Measurements from ENCODE around the gene FHIT.
"Not testable (repeated sequence)": the region's sequence is repeated elsewhere in the genome, so short reads cannot be mapped to it uniquely, and the experiment has no call there.

Gene FHIT

GRCh38 chr3:60552581-60552980 is 698.7 kb downstream of the FHIT start:
- no peak overlapping the region for H3K27ac ChIP-seq (ENCODE audit: low read length)
- no peaks in the 10 kb centered on the region for H3K9me3 ChIP-seq (ENCODE audit: control insufficient read depth in 1 of 2, low read length in 2 of 2)
- no peaks in the 10 kb centered on the region for H3K27me3 ChIP-seq (ENCODE audit: low read depth, low read length)
- H3K4me3 ChIP-seq (ENCODE audit: low read depth in 1 of 2, low read length in 2 of 2), result no peak overlapping the region
- no peaks in the 10 kb centered on the region for H3K4me1 ChIP-seq (ENCODE audit: control insufficient read depth in 1 of 2, insufficient read depth in 2 of 2, low read length in 2 of 2)
- H3K36me3 ChIP-seq (ENCODE audit: control insufficient read depth in 1 of 2, insufficient read depth in 2 of 2, low read length in 2 of 2), result no peaks in the 10 kb centered on the region

GRCh38 chr3:60551455-60552209 is 699.6 kb downstream of the FHIT start:
- Histone ChIP-seq H3K9me3 (ENCODE audit: control insufficient read depth in 1 of 2, low read length in 2 of 2) (no peaks in the 10 kb centered on the region), H3K4me1 (ENCODE audit: control insufficient read depth in 1 of 2, insufficient read depth in 2 of 2, low read length in 2 of 2) (no peaks in the 10 kb centered on the region), H3K36me3 (ENCODE audit: control insufficient read depth in 1 of 2, insufficient read depth in 2 of 2, low read length in 2 of 2) (no peaks in the 10 kb centered on the region), H3K4me3 (ENCODE audit: low read depth in 1 of 2, low read length in 2 of 2) (no peak overlapping the region), H3K27me3 (ENCODE audit: low read depth, low read length) (no peaks in the 10 kb centered on the region), H3K27ac (ENCODE audit: low read length) (no peak overlapping the region)

- no peak overlapping the region for H3K27ac ChIP-seq (ENCODE audit: low read length)
- no peaks in the 10 kb centered on the region for H3K36me3 ChIP-seq (ENCODE audit: control insufficient read depth in 1 of 2, insufficient read depth in 2 of 2, low read length in 2 of 2)
- no peaks in the 10 kb centered on the region for H3K9me3 ChIP-seq (ENCODE audit: control insufficient read depth in 1 of 2, low read length in 2 of 2)
- H3K4me1 ChIP-seq (ENCODE audit: control insufficient read depth in 1 of 2, insufficient read depth in 2 of 2, low read length in 2 of 2), result no peaks in the 10 kb centered on the region
- H3K4me3 ChIP-seq (ENCODE audit: low read depth in 1 of 2, low read length in 2 of 2), result no peak overlapping the region
- no peaks in the 10 kb centered on the region for H3K27me3 ChIP-seq (ENCODE audit: low read depth, low read length)
Measured at GRCh38 chr3:60549863-60550262, 701.4 kb downstream of the FHIT start.

GRCh38 chr3:60542995-60543394 is 708.3 kb downstream of the FHIT start:
- H3K4me1 ChIP-seq (ENCODE audit: control insufficient read depth in 1 of 2, insufficient read depth in 2 of 2, low read length in 2 of 2), result no peaks in the 10 kb centered on the region
- no peaks in the 10 kb centered on the region for H3K36me3 ChIP-seq (ENCODE audit: control insufficient read depth in 1 of 2, insufficient read depth in 2 of 2, low read length in 2 of 2)
- no peaks in the 10 kb centered on the region for H3K27me3 ChIP-seq (ENCODE audit: low read depth, low read length)
- H3K4me3 ChIP-seq (ENCODE audit: low read depth in 1 of 2, low read length in 2 of 2), result no peak overlapping the region
- H3K27ac ChIP-seq (ENCODE audit: low read length), result no peak overlapping the region
- H3K9me3 ChIP-seq (ENCODE audit: control insufficient read depth in 1 of 2, low read length in 2 of 2), result no peaks in the 10 kb centered on the region

GRCh38 chr3:60539394-60539793 is 711.9 kb downstream of the FHIT start:
- H3K4me1 ChIP-seq (ENCODE audit: control insufficient read depth in 1 of 2, insufficient read depth in 2 of 2, low read length in 2 of 2), result not testable (repeated sequence)

GRCh38 chr3:60536420-60536819 is 714.8 kb downstream of the FHIT start:
- no peak overlapping the region for H3K4me3 ChIP-seq (ENCODE audit: low read depth in 1 of 2, low read length in 2 of 2)
- H3K36me3 ChIP-seq (ENCODE audit: control insufficient read depth in 1 of 2, insufficient read depth in 2 of 2, low read length in 2 of 2), result no peaks in the 10 kb centered on the region

More at GRCh38 chr3:60539394-60539793, 711.9 kb downstream of the FHIT start:
- not testable (repeated sequence) for H3K4me3 ChIP-seq (ENCODE audit: low read depth in 1 of 2, low read length in 2 of 2); H3K27ac ChIP-seq (ENCODE audit: low read length); H3K9me3 ChIP-seq (ENCODE audit: control insufficient read depth in 1 of 2, low read length in 2 of 2); H3K36me3 ChIP-seq (ENCODE audit: control insufficient read depth in 1 of 2, insufficient read depth in 2 of 2, low read length in 2 of 2); H3K27me3 ChIP-seq (ENCODE audit: low read depth, low read length)

GRCh38 chr3:60531759-60532158 is 719.5 kb downstream of the FHIT start:
- Histone ChIP-seq H3K36me3 (ENCODE audit: control insufficient read depth in 1 of 2, insufficient read depth in 2 of 2, low read length in 2 of 2) (no peaks in the 10 kb centered on the region), H3K9me3 (ENCODE audit: control insufficient read depth in 1 of 2, low read length in 2 of 2) (no peaks in the 10 kb centered on the region), H3K27ac (ENCODE audit: low read length) (no peak overlapping the region), H3K27me3 (ENCODE audit: low read depth, low read length) (no peaks in the 10 kb centered on the region), H3K4me1 (ENCODE audit: control insufficient read depth in 1 of 2, insufficient read depth in 2 of 2, low read length in 2 of 2) (no peaks in the 10 kb centered on the region), H3K4me3 (ENCODE audit: low read depth in 1 of 2, low read length in 2 of 2) (no peak overlapping the region)

More at GRCh38 chr3:60536420-60536819, 714.8 kb downstream of the FHIT start:
- Histone ChIP-seq H3K27me3 (ENCODE audit: low read depth, low read length) (no peaks in the 10 kb centered on the region), H3K27ac (ENCODE audit: low read length) (no peak overlapping the region), H3K4me1 (ENCODE audit: control insufficient read depth in 1 of 2, insufficient read depth in 2 of 2, low read length in 2 of 2) (no peaks in the 10 kb centered on the region), H3K9me3 (ENCODE audit: control insufficient read depth in 1 of 2, low read length in 2 of 2) (no peaks in the 10 kb centered on the region)

GRCh38 chr3:60528651-60529050 is 722.6 kb downstream of the FHIT start:
- Histone ChIP-seq H3K27ac (ENCODE audit: low read length) (no peak overlapping the region), H3K9me3 (ENCODE audit: control insufficient read depth in 1 of 2, low read length in 2 of 2) (no peaks in the 10 kb centered on the region), H3K36me3 (ENCODE audit: control insufficient read depth in 1 of 2, insufficient read depth in 2 of 2, low read length in 2 of 2) (no peaks in the 10 kb centered on the region)

GRCh38 chr3:60523536-60523935 is 727.7 kb downstream of the FHIT start:
- Histone ChIP-seq H3K36me3 (ENCODE audit: control insufficient read depth in 1 of 2, insufficient read depth in 2 of 2, low read length in 2 of 2) (no peaks in the 10 kb centered on the region), H3K9me3 (ENCODE audit: control insufficient read depth in 1 of 2, low read length in 2 of 2) (no peaks in the 10 kb centered on the region), H3K4me1 (ENCODE audit: control insufficient read depth in 1 of 2, insufficient read depth in 2 of 2, low read length in 2 of 2) (no peaks in the 10 kb centered on the region), H3K27ac (ENCODE audit: low read length) (no peak overlapping the region), H3K4me3 (ENCODE audit: low read depth in 1 of 2, low read length in 2 of 2) (no peak overlapping the region), H3K27me3 (ENCODE audit: low read depth, low read length) (no peaks in the 10 kb centered on the region)

More at GRCh38 chr3:60528651-60529050, 722.6 kb downstream of the FHIT start:
- H3K27me3 ChIP-seq (ENCODE audit: low read depth, low read length), result no peaks in the 10 kb centered on the region
- no peak overlapping the region for H3K4me3 ChIP-seq (ENCODE audit: low read depth in 1 of 2, low read length in 2 of 2)
- H3K4me1 ChIP-seq (ENCODE audit: control insufficient read depth in 1 of 2, insufficient read depth in 2 of 2, low read length in 2 of 2), result no peaks in the 10 kb centered on the region

GRCh38 chr3:60517134-60517533 is 734.1 kb downstream of the FHIT start:
- no peaks in the 10 kb centered on the region for H3K4me1 ChIP-seq (ENCODE audit: control insufficient read depth in 1 of 2, insufficient read depth in 2 of 2, low read length in 2 of 2)
- no peaks in the 10 kb centered on the region for H3K9me3 ChIP-seq (ENCODE audit: control insufficient read depth in 1 of 2, low read length in 2 of 2)
- no peaks in the 10 kb centered on the region for H3K27me3 ChIP-seq (ENCODE audit: low read depth, low read length)
- H3K27ac ChIP-seq (ENCODE audit: low read length), result no peak overlapping the region
- H3K4me3 ChIP-seq (ENCODE audit: low read depth in 1 of 2, low read length in 2 of 2), result no peak overlapping the region
- H3K36me3 ChIP-seq (ENCODE audit: control insufficient read depth in 1 of 2, insufficient read depth in 2 of 2, low read length in 2 of 2), result no peaks in the 10 kb centered on the region

- Histone ChIP-seq H3K36me3 (ENCODE audit: control insufficient read depth in 1 of 2, insufficient read depth in 2 of 2, low read length in 2 of 2) (no peaks in the 10 kb centered on the region), H3K4me1 (ENCODE audit: control insufficient read depth in 1 of 2, insufficient read depth in 2 of 2, low read length in 2 of 2) (no peaks in the 10 kb centered on the region), H3K27me3 (ENCODE audit: low read depth, low read length) (no peaks in the 10 kb centered on the region), H3K27ac (ENCODE audit: low read length) (no peak overlapping the region), H3K4me3 (ENCODE audit: low read depth in 1 of 2, low read length in 2 of 2) (no peak overlapping the region), H3K9me3 (ENCODE audit: control insufficient read depth in 1 of 2, low read length in 2 of 2) (no peaks in the 10 kb centered on the region)
Measured at GRCh38 chr3:60514866-60515265, 736.4 kb downstream of the FHIT start.

- no peaks in the 10 kb centered on the region for H3K4me1 ChIP-seq (ENCODE audit: control insufficient read depth in 1 of 2, insufficient read depth in 2 of 2, low read length in 2 of 2)
- H3K36me3 ChIP-seq (ENCODE audit: control insufficient read depth in 1 of 2, insufficient read depth in 2 of 2, low read length in 2 of 2), result no peaks in the 10 kb centered on the region
- H3K9me3 ChIP-seq (ENCODE audit: control insufficient read depth in 1 of 2, low read length in 2 of 2), result no peaks in the 10 kb centered on the region
- no peak overlapping the region for H3K27ac ChIP-seq (ENCODE audit: low read length)
- H3K4me3 ChIP-seq (ENCODE audit: low read depth in 1 of 2, low read length in 2 of 2), result no peak overlapping the region
- no peaks in the 10 kb centered on the region for H3K27me3 ChIP-seq (ENCODE audit: low read depth, low read length)
Measured at GRCh38 chr3:60514085-60514649, 737.1 kb downstream of the FHIT start.
